GM12872 (cell line): ENCODE data around the gene IL1RAPL1.

Experiments used
- TF ChIP-seq, protein P1 (sequence below): IDR thresholded peaks from 3 replicates; pipeline ENCODE4 v1.5.1; 2011; ENCODE audit warnings: low read depth, mild to moderate bottlenecking, low read length, moderate library complexity; ENCODE audit not compliant: insufficient read depth

Gene IL1RAPL1

DNA sequence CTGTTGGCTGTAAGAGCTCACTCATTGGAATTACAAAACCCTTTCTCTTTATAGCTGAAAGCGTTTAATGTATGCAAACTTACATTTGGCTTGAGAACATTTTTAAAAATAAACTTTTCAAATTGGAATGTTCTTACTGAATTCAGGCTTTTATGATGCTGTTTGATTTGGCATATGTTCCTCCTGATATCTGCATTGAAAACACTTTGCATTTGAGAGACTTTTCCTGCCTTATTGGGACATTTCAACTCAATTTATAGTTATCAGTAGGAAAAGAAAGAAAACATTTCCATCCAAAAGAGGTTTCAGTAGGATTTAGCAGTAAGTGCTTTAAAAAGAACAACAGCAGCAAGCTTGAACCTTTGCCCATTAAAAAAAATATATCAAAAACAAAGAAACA is 520.0 kb downstream of the IL1RAPL1 start:
- TF ChIP-seq, protein P1, sequence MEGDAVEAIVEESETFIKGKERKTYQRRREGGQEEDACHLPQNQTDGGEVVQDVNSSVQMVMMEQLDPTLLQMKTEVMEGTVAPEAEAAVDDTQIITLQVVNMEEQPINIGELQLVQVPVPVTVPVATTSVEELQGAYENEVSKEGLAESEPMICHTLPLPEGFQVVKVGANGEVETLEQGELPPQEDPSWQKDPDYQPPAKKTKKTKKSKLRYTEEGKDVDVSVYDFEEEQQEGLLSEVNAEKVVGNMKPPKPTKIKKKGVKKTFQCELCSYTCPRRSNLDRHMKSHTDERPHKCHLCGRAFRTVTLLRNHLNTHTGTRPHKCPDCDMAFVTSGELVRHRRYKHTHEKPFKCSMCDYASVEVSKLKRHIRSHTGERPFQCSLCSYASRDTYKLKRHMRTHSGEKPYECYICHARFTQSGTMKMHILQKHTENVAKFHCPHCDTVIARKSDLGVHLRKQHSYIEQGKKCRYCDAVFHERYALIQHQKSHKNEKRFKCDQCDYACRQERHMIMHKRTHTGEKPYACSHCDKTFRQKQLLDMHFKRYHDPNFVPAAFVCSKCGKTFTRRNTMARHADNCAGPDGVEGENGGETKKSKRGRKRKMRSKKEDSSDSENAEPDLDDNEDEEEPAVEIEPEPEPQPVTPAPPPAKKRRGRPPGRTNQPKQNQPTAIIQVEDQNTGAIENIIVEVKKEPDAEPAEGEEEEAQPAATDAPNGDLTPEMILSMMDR, result no peak

DNA sequence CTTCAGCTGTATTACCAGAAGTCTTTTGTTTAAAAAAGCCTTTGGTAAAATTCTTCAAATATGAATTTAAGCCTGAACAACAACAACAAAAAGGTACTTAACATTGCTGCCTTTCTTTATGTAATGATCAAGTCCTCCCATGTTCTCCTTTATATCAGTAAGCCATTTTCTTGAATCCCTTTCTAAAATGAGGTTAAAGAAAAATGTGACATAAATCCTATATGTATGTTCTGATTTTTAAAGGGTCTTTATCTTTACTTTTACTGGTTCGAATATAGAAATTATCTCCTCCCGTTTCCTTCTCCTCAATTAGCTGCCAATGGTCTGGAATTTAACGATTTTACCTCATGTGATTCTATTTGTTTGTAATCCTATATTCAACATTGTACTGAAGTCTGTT is 522.8 kb downstream of the IL1RAPL1 start:
- TF ChIP-seq, protein P1, result no peak

DNA sequence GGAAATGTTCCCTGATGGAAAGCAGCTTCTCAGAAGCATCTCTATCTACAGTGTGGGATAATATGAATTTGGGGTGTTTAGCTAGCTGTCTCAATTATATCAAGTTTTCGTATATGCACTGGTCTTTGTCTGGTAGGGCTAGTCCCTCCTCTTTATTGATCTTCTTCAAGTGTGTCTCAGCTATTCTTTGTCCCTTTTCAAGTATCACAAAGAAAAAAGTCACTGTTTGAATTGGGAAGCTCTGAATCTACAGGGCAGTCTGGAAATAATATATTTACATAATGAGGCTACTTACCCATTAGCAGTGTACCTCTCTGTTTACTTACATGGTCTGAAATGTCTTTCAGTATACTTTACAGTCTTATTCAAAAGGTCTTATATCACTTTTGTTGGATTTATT is 526.0 kb downstream of the IL1RAPL1 start:
- TF ChIP-seq, protein P1, result no peak

DNA sequence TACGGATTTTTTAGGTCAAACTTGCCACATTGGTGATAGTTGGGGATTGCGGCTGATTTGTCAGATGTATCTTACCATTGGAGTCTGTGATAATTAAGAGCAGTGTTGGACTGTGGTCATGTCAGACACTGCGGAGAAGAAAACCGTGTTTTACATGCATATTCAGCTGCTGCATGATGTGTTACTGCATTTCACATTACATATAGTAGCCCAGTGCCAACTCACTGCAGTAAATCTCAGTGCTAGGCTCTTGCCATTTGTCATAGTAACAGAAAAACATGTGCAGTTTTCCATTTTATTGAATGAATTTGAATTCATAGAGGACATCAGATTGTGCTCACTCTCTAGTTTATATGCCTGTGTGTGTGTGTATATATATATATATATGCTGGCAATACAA is 543.7 kb downstream of the IL1RAPL1 start:
- TF ChIP-seq, protein P1, result no peak

DNA sequence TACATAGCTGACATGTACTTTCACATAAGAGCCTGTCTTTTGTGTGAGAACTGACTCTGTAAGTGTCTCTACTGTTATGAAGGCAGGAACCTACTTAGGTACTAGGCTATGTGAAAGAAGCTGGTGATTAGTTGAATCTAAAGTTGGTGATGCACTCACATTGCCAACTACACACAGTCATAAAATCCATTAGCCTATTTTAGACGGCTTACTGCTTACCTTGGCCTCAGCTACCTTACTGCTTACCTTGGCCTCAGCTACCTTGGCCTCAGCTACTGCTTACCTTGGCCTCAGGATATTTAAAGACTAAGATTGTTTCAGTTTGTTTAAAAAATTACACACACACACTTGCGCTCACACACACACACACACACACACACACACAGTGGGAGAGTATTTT is 549.7 kb downstream of the IL1RAPL1 start:
- TF ChIP-seq, protein P1, result no peak

DNA sequence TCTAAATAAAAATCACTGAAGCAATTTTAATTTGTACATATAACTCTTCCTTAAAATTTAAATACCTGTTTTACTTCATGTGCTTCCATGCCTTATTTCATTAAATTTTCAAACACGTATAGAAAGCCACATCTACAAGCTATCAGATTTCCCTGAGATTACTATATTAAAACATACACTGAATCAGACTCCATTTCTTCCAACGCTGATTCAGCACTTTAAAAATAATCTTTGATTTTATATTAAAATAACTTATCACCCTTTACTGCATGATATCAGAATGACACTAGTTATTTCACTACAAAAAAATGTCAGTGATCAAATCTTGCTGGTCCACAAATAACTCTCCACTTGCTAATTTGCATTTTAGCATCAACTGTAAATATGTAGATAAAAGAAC is 550.8 kb downstream of the IL1RAPL1 start:
- TF ChIP-seq, protein P1, result no peak

DNA sequence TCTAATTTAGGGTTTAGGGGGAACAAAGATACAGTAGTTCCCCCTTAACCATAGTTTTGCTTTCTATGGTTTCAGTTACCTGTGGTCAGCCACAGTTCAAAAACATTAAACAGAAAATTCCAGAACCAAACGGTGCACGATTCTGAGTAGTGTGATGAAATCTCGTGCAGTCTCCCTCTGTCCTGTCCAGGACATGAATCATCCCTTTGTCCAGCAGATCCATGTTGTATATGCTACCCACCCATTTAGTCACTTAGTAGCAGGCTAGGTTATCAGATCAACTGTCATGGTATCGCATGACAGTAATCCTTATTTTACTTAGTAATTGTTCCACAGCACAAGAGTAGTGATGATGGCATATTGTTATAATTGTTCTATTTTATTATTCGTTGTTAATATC is 556.1 kb downstream of the IL1RAPL1 start:
- TF ChIP-seq, protein P1, result no peak

DNA sequence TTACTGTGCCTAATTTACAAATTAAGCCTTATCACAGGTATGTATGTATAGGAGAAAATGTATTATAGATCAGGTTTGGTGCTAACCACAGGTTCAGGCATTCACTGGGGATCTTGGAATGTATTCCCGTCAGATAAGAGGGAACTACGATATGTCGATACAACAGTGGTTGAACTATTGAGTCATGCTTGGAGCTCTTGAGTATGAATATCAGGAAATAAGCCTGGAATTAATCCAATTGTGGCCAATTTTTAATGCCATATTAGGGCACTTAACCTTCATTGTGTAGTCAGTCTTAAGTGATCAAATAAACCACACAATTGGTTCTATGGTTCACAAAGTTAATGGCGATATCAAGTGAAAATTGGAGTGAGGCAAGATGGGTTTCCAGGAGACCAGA is 556.5 kb downstream of the IL1RAPL1 start:
- TF ChIP-seq, protein P1, result no peak
